ENCODE results near the gene GATA5.

Gene GATA5

GRCh38 chr20:62416651-62417637 lies 58.9 kb downstream of the GATA5 start:
- no peak for DNase-seq (ENCODE audit: low spot score)

- DNase-seq (ENCODE audit: low spot score), result no peak
These were observed 60.3 kb downstream of the GATA5 start for GRCh38 chr20:62415354-62416111.

GRCh38 chr20:62413896-62414481 lies 61.8 kb downstream of the GATA5 start:
- no peak for DNase-seq (ENCODE audit: low spot score)

Measured in kidney tubule cell (primary cell).